CD4-positive, alpha-beta T cell treated with Interleukin-4 for 4 hours (primary cell): ENCODE data around the gene BCL7C.
"Not testable (repeated sequence)": the region's sequence is repeated elsewhere in the genome, so short reads cannot be mapped to it uniquely, and the experiment has no call there.

Source experiments
- DNase-seq: peaks from one replicate; pipeline ENCODE4 v3.0.0-alpha.2; 2020

Gene BCL7C

GRCh38 chr16:30860729-30861128 lies 33.1 kb downstream of the BCL7C start:
- DNase-seq, result not testable (repeated sequence)

GRCh38 chr16:30858829-30859423 lies 35.0 kb downstream of the BCL7C start:
- no peak for DNase-seq

- DNase-seq, result no peak
These were observed 35.8 kb downstream of the BCL7C start for GRCh38 chr16:30858111-30858495.

- no peak for DNase-seq
These were observed 40.1 kb downstream of the BCL7C start for GRCh38 chr16:30853758-30854157.

- no peak for DNase-seq
These were observed 43.6 kb downstream of the BCL7C start for GRCh38 chr16:30850246-30850645.

GRCh38 chr16:30846649-30847402 lies 47.1 kb downstream of the BCL7C start:
- DNase-seq, result no peak

GRCh38 chr16:30844671-30845449 lies 49.0 kb downstream of the BCL7C start:
- DNase-seq, result peak; percentile 89

GRCh38 chr16:30844346-30844670 lies 49.6 kb downstream of the BCL7C start:
- DNase-seq, result no peak

- DNase-seq, result no peak
These were observed 50.4 kb downstream of the BCL7C start for GRCh38 chr16:30843501-30843900.

- no peak for DNase-seq
These were observed 50.9 kb downstream of the BCL7C start for GRCh38 chr16:30842971-30843370.

- no peak for DNase-seq
These were observed 52.5 kb downstream of the BCL7C start for GRCh38 chr16:30841332-30841731.

- DNase-seq, result no peak
These were observed 53.3 kb downstream of the BCL7C start for GRCh38 chr16:30840611-30841010.

GRCh38 chr16:30839523-30840227 lies 54.2 kb downstream of the BCL7C start:
- no peak for DNase-seq

GRCh38 chr16:30838876-30839471 lies 54.9 kb downstream of the BCL7C start:
- no peak for DNase-seq

GRCh38 chr16:30837904-30838303 lies 56.0 kb downstream of the BCL7C start:
- DNase-seq, result no peak
